Measurements from ENCODE around the gene XXYLT1. TPM values are rescaled to one million over a fixed set of nuclear protein-coding genes. Genes with fewer than 3 reads are reported as not detected.

The XXYLT1 gene
- total RNA-seq, 3 donors from 2014 or later: 7.2 to 13.0 (median 10.8) TPM

DNA sequence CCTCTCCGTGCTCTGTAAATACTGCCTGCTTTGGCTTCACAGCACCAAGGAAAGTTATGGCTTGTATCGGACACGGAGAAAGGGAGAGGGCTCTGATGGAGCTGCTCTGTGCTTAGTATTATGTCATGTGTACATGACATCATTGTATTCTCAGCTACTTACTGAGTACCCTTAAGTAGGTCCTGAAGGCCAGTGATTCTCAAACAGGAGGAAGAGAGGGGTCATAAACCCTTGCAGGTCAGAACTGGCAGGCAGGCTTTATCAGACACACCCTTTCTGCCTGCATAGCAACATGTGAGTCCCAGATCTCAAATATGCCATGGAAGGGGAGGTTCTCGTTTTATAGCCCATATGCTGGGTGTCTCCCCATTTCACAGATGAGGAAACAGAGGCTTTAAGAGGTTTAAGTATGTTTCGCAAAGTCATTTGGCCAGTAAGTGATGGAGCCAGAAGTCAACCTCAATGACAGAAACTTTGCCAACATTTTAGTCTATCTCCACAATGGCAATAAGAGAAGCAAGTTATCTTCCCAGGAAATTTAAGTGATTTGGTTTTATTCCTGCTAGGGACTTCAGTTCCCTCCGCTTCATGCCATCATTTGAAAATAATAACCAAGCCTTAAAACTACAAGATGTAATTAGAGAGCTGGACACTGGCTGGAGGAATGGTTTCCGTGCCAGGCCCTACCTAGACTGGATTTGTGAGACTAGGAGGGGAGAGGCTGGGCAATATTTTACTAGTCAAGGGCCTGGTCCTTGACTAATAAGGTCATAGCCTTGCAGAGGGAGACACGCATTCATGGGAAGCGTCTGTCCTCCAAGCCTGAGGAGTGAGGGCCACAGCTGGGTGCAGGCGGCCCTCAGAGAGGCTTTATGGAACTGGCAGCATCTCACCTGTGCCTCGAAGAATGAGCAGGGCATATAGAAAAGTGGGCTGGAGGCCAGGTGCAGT, 133.0 kb downstream of the XXYLT1 start:
- intact Hi-C loops (cut with DNase I; ENCODE audit: low total_unique reads): no loop called here
- no peak overlapping the region for H3K27ac ChIP-seq
- no peak overlapping the region for H3K4me3 ChIP-seq
- H3K27me3 ChIP-seq: no peaks in the 10 kb centered on the region
- no peak for DNase-seq (ENCODE audit: low spot score in 2 of 2)
- no peaks in the 10 kb centered on the region for H3K36me3 ChIP-seq
- no peaks in the 10 kb centered on the region for H3K9me3 ChIP-seq
- H3K4me1 ChIP-seq: no peaks in the 10 kb centered on the region
- TF ChIP-seq CTCF (IDR thresholded peaks at IDR 0.05): no peak
- TF ChIP-seq POLR2A (IDR thresholded peaks at IDR 0.05): no peak
- TF ChIP-seq POLR2AphosphoS5 (IDR thresholded peaks at IDR 0.05): no peak

- no peaks in the 10 kb centered on the region for H3K36me3 ChIP-seq
- no peak for TF ChIP-seq CTCF (IDR thresholded peaks at IDR 0.05)
- H3K9me3 ChIP-seq: no peaks in the 10 kb centered on the region
- H3K4me3 ChIP-seq: no peak overlapping the region
- no peak overlapping the region for H3K27ac ChIP-seq
- H3K4me1 ChIP-seq: no peaks in the 10 kb centered on the region
- no peak for DNase-seq (ENCODE audit: low spot score in 2 of 2)
- no peaks in the 10 kb centered on the region for H3K27me3 ChIP-seq
- intact Hi-C loops (cut with DNase I; ENCODE audit: low total_unique reads): no loop called here
Observed at GRCh38 chr3:195135917-195136316, 135.0 kb downstream of the XXYLT1 start.

- Histone ChIP-seq H3K9me3 (no peaks in the 10 kb centered on the region), H3K4me3 (no peak overlapping the region), H3K36me3 (no peaks in the 10 kb centered on the region), H3K27me3 (no peaks in the 10 kb centered on the region), H3K4me1 (no peaks in the 10 kb centered on the region), H3K27ac (no peak overlapping the region)
- TF ChIP-seq CTCF (IDR thresholded peaks at IDR 0.05): no peak
- no peak for TF ChIP-seq POLR2A (IDR thresholded peaks at IDR 0.05)
- TF ChIP-seq POLR2AphosphoS5 (IDR thresholded peaks at IDR 0.05): no peak
- no peak for DNase-seq (ENCODE audit: low spot score in 2 of 2)
- intact Hi-C loops (cut with DNase I; ENCODE audit: low total_unique reads): no loop called here
Observed at GRCh38 chr3:195134431-195134830, 136.5 kb downstream of the XXYLT1 start.

GRCh38 chr3:195133462-195133861, 137.5 kb downstream of the XXYLT1 start:
- Histone ChIP-seq H3K27ac (no peak overlapping the region), H3K36me3 (no peaks in the 10 kb centered on the region), H3K4me3 (no peak overlapping the region), H3K9me3 (no peaks in the 10 kb centered on the region), H3K4me1 (no peaks in the 10 kb centered on the region), H3K27me3 (no peaks in the 10 kb centered on the region)
- TF ChIP-seq CTCF (IDR thresholded peaks at IDR 0.05) (no peak), POLR2A (IDR thresholded peaks at IDR 0.05) (no peak), POLR2AphosphoS5 (IDR thresholded peaks at IDR 0.05) (no peak)
- no peak for DNase-seq (ENCODE audit: low spot score in 2 of 2)
- intact Hi-C loops (cut with DNase I; ENCODE audit: low total_unique reads): no loop called here

- no peaks in the 10 kb centered on the region for H3K36me3 ChIP-seq
- no peaks in the 10 kb centered on the region for H3K4me1 ChIP-seq
- no peaks in the 10 kb centered on the region for H3K27me3 ChIP-seq
- H3K27ac ChIP-seq: no peak overlapping the region
- H3K4me3 ChIP-seq: no peak overlapping the region
- H3K9me3 ChIP-seq: no peaks in the 10 kb centered on the region
- intact Hi-C loops (cut with DNase I; ENCODE audit: low total_unique reads): no loop called here
- DNase-seq (ENCODE audit: low spot score in 2 of 2): no peak
- TF ChIP-seq POLR2A (IDR thresholded peaks at IDR 0.05): no peak
- TF ChIP-seq CTCF (IDR thresholded peaks at IDR 0.05): no peak
Observed at GRCh38 chr3:195133013-195133412, 137.9 kb downstream of the XXYLT1 start.
